Cortex of kidney (tissue), 1 donor: ENCODE measurements around the gene FPGS.
"Not testable (repeated sequence)": the region's sequence is repeated elsewhere in the genome, so short reads cannot be mapped to it uniquely, and the experiment has no call there.

Experiments
- DNase-seq: peaks from one replicate; lab custom pipeline; 2025; lab: John Stamatoyannopoulos, UW

Gene FPGS

GRCh38 chr9:127812936-127813675, 10.4 kb downstream of the FPGS start:
- no peak for DNase-seq

GRCh38 chr9:127813686-127814226, 11.1 kb downstream of the FPGS start:
- no peak for DNase-seq

GRCh38 chr9:127814619-127815511, 12.2 kb downstream of the FPGS start:
- DNase-seq: no peak

GRCh38 chr9:127815512-127816361, 13.1 kb downstream of the FPGS start:
- DNase-seq: no peak

- no peak for DNase-seq
These were observed 13.7 kb downstream of the FPGS start for GRCh38 chr9:127816362-127816725.

GRCh38 chr9:127816728-127817127, 14.0 kb downstream of the FPGS start:
- DNase-seq: no peak

GRCh38 chr9:127817881-127818434, 15.3 kb downstream of the FPGS start:
- DNase-seq: no peak

GRCh38 chr9:127818574-127818973, 15.9 kb downstream of the FPGS start:
- DNase-seq: no peak

- no peak for DNase-seq
These were observed 19.4 kb downstream of the FPGS start for GRCh38 chr9:127822108-127822507.

GRCh38 chr9:127825319-127826051, 22.8 kb downstream of the FPGS start:
- DNase-seq: no peak

- DNase-seq: no peak
These were observed 23.7 kb downstream of the FPGS start for GRCh38 chr9:127826253-127826913.

- no peak for DNase-seq
These were observed 25.8 kb downstream of the FPGS start for GRCh38 chr9:127828262-127829031.

GRCh38 chr9:127829205-127829906, 26.7 kb downstream of the FPGS start:
- no peak for DNase-seq

- no peak for DNase-seq
These were observed 29.6 kb downstream of the FPGS start for GRCh38 chr9:127832248-127832647.

GRCh38 chr9:127833555-127833954, 30.9 kb downstream of the FPGS start:
- no peak for DNase-seq

GRCh38 chr9:127835991-127836516, 33.4 kb downstream of the FPGS start:
- no peak for DNase-seq

GRCh38 chr9:127836561-127836960, 33.9 kb downstream of the FPGS start:
- DNase-seq: not testable (repeated sequence)

- no peak for DNase-seq
These were observed 34.7 kb downstream of the FPGS start for GRCh38 chr9:127837346-127837745.
